Stimulated activated CD8-positive, alpha-beta memory T cell treated with anti-CD3 and anti-CD28 coated beads, Interleukin-2, amount 100 ng/mL, for 48 hours (primary cell): ENCODE data around the gene NTN4.
"Not testable (repeated sequence)": the region's sequence is repeated elsewhere in the genome, so short reads cannot be mapped to it uniquely, and the experiment has no call there.

ENCODE experiments used
- DNase-seq, 2 donors: peaks; one replicate each; pipeline ENCODE4 v3.0.0-alpha.2; 2020; ENCODE audit warnings: low read depth in 2 of 2

Gene NTN4

DNA sequence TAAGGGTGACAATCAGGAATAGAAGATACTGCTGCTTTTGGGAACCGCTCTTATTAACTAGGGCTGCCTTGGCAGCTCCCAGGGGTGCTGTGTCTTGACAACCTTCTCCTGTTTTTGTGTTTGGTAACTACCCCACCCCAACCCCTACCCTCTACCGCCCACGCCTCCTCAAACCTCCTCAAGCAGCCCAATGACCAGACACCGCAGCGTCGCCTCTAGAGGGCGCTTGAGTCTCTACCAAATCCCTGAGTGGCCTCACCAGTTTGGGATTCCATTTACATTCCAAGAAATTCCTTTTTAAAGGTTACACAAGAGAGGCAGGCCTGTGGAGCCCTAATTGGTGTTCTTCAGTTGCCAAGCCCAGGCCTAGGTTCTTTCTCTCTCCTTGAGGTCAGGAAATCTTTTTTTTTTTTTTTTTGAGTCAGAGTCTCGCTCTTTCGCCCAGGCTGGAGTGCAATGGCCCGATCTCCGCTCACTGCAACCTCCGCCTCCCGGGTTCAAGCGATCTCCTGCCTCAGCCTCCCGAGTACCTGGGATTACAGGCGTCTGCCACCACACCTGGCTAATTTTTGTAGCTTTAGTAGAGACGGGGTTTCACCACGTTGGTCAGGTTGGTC is 166.9 kb downstream of the NTN4 start:
- peak in 1 of 2 donors; percentile 4 for DNase-seq

DNA sequence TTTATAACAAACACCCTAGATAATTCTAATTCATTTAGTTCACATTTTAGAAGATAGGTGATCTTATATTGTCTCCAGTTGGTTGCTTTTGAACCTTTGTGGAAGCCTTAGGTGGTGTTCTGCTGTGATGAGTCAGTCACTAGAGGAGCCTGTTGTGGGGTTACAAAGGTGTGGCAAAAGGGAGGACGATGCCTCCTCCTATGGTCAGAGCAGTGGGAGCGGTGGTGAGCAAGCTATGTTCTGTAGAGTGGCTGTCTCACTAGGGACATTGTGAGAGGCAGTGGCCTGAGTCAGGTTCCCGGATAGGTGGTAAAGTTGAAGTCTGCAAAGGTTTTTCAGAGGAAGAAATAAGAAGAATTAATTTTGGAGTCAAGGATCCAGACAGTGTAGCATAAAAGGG is 167.7 kb downstream of the NTN4 start:
- DNase-seq: no peak

DNA sequence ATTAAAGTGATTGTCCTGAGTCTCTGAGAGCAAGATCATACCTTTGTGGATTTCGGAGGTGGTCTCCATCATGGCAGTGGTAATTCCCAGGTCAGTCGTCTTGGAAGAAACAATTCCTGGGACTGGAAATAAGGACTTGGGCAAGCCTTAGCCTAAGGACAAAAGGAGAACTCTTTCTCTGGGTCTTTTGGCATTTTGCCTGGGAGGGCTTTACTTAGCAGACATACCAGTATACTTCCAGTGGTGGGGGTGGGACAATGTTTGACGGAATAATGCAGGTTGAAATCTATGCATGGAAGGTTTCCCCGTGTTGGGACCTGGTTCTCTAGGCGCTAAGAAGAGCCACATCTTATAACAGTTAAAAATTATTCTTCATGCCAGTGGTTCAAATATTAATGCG is 168.8 kb downstream of the NTN4 start:
- DNase-seq: no peak

DNA sequence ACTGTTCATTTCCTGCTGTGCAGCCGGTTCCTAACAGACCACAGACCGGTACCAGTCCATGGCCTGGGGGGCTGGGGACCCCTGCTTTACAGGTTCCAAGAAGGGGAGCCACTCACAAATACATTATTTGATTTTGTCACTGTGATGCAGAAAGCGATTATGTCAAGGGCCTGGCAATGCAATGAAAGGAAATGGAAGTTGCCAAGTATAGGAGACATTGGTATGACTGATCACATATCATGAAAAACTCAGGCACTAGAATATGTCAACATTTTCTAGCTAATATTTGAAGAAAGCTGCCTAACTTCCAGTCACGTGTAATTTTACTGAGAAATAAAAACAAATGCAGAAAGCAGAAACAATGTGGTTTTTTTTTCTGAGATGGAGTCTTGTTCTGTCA is 170.4 kb downstream of the NTN4 start:
- no peak for DNase-seq

- DNase-seq: not testable (repeated sequence)
Measured at GRCh38 chr12:95616470-95616869, 174.1 kb downstream of the NTN4 start.

DNA sequence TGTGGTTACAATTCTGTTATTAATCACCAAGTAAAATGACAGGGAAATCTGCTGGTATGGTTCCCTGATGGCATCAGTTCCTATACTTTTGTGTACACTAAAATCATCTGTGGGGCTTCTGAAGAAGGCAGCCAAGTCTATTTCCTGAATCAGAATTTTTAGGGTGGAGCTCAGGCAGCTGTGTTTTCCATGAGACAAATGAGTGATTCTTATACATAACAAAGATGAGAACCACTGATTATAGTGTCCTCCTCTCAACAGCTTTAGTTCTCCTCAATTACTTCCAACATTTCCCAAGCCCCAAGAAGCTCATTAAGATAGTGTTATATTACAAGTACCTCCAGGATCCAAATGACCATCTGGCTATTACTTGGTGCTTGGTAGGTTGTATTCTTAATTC is 174.8 kb downstream of the NTN4 start:
- DNase-seq: no peak

- no peak for DNase-seq
Measured at GRCh38 chr12:95614390-95614982, 176.1 kb downstream of the NTN4 start.

DNA sequence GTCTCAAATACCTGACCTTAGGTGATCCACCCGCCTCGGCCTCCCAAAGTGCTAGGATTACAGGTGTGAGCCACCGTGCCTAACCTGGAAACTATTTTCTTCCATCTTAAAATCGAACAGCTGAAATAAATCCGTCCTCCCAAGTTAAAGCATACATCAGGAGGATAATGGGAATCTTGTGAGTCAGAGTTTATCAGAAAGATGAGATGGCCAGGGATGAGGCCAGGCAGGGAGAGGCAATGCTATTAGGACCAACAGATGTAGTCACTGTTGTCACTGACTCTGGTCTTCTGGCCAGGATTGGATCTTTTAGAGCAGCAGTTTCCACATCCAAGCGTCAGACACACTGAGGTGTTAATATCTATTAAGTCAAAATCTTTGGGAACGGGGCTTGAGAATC is 177.5 kb downstream of the NTN4 start:
- DNase-seq: no peak

DNA sequence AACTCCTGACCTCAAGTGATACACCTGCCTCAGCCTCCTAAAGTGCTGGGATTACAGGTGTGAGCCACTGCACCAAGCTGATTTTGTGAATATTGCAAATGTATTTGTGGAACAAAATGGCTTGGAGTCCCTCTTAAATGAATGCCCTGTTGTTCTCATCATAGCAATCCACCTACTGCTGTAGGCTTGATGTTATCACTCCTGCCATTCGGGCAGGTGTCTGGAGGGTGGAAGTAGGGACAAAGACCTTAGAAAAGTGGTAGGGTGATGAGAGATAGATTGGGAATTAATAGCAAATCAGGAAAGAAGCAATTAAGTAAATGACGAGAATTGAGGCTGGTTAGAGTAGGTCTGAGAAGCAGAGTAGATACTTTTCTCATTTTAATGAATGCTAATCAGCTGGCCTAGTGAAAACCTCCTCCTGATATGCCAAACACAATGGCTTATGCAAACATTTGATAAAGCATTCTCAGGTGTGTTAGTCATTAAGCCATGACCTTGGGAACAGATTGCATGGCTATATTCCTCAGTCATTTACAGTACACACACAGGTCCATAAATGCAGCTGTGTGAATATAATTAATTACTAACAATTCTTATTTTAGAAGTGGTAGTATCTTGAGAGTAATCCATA is 178.8 kb downstream of the NTN4 start:
- DNase-seq: no peak

DNA sequence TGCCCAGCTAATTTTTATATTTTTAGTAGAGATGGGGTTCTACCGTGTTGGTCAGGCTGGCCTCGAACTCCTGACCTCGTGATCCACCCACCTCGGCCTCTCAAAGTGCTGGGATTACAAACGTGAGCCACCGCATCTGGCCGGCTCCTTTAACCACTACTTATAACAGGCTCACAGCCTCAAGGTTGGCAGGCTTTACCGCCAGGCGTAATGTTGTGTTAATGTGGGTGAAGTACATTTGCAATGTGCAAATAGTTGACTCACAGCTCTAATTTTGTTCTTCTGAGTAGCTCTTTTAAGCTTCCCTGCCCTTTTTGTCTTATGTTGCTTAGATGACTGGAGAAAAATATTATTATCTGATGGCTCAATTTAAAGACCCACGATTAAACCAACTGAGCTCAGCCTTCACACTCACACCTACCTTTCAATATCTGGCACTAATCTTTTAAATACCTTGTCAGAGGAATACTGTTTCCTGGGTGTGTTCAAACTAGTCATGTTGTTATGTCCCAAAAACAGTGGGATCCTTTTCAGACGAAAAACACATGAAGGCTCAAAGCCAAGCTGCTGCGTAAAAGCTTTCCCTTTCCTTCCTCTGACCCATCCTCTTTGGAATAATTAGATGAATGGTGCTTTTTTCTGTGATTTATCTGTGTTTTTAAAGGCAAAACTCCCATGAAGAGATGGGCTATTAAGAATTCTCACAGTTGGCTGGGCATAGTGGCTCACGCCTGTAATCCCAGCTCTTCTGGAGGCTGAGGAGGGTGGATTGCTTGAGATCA is 182.1 kb downstream of the NTN4 start:
- DNase-seq: no peak
